HG03039 (cell line): ENCODE measurements around the gene C14orf132.

Experiments
- ATAC-seq: cut with Tn5 transposase; IDR thresholded peaks from one replicate; pipeline ENCODE4 v1.9.1; 2021; ENCODE audit warnings: mild to moderate bottlenecking, moderate library complexity; ENCODE audit not compliant: unreplicated experiment

Gene C14orf132

DNA sequence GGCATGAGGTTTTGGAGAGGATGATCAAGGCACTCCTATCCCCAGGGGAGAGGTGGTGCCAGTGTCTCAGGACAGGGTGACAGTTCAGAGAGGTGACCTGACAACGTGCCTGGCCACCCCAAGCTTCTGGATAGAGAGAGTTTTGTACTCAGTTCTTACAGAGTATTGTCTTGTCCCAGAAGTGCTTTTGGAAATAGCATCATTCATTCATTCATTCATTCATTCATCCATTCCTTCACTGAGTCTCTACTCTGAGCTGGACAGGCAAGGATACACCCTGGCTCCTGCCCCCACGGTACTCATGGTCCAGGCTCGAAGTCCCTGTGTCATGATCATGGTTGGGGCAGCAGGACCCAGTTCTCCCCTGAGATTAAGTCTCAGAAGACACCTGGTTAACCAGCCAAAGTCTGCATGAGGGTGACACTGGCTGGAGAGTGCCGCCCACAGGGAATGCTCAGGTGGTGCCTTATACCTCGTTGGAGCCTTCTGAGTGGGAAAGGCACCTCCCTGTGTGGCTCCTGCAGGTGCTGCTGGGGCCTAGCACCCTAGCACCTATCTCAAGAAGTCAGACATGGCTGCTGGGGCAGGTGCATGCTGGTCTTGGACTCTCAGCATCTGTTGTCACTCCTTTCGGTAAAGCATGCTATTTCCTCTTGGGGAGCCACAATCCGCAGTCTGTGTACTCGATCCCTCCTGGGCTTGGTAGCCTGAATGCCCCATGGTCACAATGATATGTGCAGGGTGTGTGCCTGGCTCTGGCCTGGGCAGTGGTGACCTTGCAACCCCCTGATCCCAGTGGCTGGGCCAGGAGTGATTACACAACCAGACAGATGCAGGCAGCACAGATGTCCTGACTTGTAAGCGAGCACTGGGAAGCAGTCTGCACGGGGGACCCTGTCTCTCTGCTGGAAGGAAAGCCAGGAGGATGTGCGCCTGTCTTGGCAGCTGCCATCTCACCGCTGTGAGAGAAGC lies 57.8 kb downstream of the C14orf132 start:
- ATAC-seq, result no peak

DNA sequence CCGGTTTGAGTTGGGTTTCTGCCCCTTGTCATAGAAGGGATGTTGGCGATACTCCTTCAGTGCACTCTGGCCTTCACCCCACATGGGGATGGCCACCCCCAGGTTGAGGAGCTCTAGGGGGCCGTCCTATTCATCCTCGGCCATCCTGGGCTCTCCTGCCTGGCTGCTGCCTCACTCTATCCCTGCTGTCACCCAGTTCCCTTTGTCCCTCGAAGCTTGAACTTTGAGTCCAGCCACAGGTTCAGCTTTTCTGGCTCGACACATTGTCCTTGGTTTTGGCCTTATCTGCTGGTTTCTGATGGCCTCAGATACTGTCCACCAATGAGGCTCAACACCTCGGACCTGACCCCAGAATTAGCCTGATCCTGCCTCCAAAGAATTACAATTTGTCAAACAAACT lies 58.6 kb downstream of the C14orf132 start:
- ATAC-seq, result no peak

DNA sequence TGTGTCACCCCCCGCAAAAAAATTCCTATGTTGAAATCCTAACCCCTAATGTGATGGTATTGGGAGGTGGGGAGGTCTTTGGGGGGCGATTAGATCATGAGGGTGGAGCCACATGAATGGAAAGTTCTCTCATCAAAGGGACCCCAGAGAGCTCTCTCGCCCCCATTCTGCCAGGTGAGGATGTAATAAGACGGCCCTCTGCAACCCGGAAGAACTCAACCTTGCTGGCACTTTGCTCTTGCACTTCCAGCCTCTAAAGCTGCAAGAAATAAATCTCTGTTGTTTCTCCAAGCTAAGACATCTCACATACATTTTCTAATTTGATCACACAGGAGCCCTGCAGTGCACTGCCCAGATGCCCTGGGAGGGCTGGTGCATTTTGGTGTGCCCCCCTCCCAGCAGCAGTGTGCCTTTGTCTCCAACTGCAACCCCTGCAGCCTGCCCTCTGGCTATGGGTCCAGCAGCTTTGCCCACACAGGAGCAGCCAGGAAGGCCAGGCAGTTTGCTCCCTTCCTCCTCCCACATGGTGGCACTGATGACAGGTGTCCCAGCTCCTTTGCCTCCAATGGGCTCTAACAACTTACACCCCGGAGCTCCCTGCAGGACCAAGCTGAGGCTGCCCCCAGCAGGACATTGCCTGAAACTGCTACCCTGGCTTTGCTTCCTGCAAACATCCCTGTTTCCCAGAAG lies 59.3 kb downstream of the C14orf132 start:
- no peak for ATAC-seq

DNA sequence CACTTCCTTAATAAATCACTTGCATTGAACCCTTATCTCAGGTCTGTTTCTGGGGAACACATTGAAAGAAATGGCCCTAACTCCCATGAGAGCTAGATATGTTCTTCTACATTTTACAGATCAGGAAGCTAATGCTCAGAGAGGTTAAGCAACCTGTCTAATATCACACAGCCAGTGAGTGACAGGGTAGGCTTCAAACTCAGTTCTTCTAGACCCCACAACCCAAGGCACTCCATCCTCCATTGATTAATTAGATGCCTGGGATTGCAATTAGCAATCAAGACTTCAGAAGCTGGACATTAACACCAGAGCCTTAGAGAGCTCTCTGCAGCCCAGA lies 59.8 kb downstream of the C14orf132 start:
- no peak for ATAC-seq

DNA sequence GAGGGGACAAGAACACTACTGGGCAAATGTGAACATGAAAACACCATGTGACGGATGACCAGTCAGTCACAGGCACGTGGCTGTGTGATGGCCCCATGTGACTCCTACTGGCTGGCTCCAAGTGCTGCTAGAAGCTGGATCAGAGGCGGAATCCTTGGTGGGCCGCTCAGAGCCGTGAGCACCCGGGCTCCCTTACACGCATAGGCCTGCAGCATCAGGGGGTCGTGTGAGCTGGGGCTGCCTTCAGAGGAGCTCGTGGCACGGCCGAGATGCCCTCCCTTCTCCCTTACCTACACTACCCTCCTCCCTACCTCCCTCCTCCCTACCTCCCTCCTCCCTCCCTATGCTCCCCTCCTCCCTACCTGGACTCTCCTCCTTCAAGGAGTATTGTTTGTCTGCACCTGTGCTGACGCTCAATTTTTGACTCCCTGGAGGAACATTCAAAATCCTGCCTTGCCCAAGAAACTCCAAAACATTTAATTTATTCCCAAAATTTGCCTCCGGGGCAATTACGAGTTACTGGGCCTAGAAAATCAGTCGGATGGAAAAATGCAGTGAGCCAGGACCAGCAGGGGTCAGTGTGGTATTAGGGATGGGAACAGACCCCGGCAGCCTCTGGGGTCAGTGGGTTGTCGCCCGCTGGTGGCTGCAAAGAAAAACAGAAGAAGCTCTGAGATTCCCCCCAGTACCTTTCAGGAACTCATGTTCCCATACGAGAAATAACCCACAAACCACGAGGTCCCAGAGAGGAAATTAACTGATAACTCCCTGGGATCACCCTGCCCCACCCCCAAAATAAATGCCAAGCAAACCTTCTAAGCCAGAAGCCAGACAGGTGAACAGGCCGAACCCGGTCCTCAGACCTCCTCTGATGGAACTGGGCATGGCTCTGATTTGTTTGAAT lies 61.3 kb downstream of the C14orf132 start:
- ATAC-seq, result no peak

DNA sequence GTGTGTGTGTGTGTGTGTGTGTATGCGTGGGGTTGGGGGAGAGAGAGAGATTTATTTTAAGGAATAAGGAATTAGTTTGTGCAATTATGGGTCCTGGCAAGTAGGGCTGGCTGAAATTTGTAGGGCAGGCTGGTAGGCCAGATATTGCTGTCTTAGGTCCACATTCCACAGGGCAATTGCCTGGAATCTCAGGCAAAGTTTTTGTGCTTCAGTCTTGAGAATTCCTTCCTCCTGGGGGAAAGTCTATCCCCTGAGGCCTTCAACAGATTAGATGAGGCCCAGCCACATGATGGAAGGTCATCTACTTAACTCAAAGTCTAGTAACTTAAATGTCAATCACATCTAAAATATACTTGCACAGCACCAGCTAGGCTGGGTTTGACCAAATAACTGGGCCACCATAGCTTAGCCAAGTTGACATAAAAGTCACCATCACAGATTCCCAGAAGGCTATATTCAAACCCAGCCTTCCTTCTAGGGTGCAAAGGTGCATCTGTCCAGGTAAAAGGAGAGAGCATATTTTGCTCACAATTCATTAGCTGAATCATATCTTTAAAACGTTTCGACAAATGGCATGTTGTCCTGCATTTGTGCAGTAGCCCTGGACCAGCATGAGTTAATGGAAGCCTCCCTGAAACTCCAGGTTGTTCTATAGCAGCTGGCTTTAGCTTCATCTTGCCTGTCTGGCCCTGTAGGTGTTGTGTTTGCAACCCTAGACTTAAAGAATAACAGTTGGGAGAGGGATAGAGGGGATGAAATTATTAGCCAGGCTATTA lies 63.1 kb downstream of the C14orf132 start:
- ATAC-seq, result no peak

DNA sequence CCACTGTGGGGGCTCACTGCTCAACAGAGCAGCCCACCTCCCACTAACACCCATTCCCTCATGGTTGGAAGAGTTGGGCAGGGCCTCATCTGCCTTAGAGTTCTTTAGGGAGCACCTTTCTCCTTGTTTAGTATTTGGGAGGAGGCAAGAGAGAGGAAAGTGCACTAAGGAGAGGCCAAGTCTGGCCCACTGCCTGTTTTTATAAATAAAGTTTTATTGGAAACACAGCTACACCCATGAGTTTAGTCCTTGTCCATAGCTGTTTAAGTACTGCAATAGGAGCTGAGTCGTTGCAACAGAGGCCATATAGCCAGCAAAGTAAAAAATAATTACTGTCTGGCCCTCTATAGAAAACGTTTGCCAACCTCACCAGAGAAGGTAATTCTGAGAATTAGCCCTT lies 63.9 kb downstream of the C14orf132 start:
- no peak for ATAC-seq

DNA sequence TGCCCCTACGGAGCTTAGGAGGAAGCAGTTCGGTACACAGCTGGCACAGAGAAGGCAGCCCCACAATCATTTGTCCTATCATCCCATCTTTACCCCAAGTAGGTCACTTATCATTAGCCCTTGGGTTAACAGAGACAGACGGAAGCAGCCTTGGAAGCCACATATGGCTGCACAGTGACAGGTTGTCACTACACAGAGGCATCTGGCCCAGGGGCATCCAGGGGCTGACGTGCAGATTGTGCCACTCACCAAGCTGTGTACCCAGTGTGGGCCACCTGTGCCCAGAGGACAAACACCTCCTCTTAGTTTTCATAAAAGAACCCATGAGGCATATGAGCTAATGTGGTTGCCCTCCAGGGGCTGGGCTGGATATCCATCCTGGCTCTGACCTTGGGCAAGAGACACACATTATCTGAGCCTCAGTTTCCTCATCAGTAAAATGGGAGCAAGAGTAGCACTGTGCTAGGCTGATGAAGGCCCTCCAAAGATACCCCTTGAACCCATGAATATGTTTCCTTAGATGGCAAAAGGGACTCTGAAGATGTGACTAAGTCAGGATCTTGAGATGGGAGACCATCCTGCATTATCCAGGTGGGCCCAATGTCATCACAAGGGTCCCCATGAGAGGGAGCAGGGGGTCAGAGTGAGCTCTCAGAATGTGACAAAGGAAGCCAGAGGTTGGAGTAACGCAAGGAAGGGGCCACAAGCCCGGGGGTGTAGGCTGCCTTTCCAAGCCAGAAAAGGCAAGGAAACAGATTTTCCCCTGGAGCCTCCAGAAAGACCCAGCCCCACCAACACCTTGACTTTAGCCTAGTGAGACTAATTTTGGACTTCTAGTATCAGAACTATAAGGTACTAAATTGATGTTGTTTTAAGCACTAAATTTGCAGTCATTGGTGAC lies 64.6 kb downstream of the C14orf132 start:
- ATAC-seq, result no peak

DNA sequence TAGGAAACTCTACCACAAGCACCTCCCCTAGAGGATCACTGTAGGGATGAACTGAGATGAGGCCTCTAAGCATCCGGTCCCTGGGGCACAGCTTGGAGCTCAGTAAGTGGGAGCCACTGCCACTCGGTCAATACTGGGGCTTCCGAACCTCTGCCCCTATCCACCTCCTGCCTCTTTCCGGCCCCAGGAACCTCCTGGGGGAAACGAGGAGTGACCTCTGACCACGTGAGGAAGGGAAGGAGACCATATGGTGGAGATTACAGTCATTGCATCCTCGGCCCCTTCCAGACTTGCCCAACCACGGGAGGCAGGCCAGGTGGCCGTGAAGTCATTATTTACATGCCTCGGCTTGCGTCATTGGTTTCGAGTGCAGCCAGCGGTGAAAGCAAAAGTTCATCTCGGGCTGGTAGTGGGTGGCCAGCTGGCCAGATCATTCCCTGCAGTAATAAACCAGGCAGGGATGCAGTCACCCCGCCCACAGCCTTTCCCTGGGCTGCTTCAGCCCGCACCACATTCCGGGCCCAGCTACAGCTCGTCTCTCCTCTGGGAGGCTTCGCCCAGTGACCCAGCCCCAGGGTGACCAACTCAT lies 65.4 kb downstream of the C14orf132 start:
- ATAC-seq, result no peak

DNA sequence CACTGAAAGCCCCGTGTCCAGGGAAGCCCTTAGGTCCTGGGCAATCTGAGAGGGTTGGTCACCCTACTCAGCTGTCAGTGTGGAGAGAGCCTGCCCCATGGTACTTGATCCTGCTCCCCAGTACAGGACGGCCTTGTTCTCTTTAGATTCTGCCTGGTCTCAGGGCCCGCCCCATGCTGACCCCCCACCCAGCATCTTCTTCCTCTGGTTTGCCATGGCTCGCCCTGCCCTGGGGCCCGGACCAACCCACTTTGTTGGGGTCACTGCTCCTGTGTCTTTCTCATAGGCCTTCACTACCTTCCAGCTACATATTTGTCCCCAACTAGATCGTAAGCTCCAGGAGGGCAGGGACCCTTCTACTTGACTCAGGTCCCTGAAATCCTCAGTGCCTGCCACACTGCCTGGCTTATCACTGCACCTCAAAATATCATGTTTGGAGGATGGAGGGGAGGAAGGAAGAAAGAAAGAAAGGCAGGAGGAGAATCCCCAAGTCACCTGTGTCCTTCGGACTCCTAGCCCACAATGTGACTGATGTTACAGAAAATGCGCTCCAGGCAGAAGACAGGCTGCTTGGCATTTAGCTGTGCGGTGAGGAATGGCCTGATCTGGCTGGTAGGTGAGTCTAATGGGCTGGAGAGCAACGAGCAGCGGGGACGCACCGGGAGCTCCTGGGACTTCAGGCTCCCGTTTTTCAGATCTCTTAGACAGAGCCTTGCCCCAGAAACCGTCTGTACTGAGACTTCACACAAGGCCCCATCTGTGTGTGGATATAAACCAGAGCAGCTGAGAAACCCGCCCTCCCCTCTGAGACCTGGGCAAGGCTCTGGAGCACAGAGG lies 66.1 kb downstream of the C14orf132 start:
- ATAC-seq, result no peak

DNA sequence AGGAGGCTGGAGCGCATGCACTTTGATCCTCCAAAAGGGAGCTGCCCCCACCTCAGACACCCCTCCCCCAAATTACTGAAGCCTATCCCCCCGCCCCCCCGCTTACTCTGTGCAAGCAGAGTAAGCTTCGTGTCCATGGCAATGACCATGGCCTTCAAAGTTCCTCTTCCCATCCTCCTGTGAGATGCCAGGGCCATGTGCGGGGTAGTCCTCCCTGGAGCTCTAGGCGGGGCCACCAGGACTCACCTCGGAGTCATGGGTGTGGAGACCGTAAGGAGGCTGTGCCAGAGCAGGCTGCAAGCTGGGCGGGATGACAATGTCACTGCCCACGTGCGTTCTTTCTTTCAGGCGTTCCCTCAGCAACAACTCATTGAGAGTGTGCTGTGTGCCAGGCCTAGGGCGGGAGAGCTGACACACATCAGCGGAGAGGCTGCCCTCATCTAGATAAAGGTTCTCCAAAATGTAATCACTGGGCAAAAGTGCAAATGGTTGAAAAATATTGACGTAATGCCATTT lies 66.8 kb downstream of the C14orf132 start:
- ATAC-seq, result no peak

DNA sequence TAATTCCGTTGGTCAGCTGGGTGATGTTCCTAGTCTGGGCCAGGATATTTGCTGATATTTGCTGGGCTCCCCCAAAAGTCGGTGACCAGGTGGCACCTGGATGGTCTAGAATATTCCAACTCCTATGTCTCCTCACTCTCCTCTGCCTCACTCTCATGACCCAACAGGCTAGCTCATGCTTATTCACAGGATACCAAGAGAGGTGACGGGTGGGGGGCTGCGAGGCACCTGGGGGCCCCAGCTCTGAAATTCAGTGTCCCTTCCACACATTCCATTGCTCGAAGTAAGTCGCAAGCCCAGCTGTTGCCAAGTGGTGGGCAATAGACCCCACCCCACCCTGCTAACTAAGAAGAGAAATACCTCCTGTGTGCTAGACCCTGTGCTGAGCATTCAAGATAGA lies 67.7 kb downstream of the C14orf132 start:
- no peak for ATAC-seq

DNA sequence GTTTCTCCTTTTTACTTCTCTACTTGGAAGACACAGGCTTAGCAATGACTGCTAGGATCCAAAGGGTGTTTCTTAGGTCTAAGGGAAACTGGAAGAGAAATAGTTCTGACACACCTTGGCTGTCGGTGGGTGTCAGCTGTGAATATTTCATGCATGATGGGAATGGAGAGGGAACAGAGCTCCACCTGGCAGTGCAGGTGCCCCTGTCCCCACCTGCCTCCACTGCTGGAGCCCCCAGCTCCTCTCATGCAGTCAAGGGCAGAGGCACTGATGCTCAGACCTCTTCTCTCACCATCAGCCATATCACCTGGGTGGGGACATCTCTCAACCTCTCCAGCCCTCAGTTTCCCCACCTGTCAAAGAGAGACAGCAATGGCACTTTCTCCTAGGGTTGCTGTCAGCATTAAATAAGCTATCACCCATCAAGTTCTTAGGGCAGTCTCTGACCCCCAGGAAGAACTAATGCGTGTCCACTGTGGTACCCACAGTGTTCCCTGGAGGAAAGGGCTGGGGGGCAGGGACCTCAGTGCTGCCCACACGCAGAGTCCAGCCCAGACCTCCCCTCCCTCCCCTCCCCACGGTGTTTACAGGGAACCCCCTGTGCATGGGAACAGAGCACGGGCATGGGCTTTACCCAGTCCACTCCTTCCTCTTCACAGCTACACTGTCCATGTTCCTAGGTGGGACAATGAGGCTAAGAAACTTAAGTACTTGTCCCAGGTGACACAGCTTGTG lies 69.1 kb downstream of the C14orf132 start:
- no peak for ATAC-seq

DNA sequence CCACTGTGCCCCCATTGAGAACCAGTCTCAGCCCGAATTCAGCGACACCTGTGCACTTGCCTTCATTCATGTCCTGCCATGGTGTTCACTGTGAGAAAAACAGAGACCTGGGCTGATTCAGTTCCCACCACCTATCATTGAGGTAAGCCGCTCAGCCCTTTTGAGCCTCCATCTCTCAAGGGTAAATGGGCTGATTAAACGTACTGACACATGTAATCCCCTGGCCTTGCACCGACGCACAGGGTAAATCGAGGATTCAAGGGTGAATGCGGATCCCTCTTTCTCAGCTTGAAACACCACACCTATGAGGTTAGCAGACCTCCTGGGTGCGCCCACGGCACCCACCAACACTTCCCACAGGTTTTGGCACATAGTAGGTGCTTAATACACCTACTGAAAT lies 69.7 kb downstream of the C14orf132 start:
- ATAC-seq, result no peak

DNA sequence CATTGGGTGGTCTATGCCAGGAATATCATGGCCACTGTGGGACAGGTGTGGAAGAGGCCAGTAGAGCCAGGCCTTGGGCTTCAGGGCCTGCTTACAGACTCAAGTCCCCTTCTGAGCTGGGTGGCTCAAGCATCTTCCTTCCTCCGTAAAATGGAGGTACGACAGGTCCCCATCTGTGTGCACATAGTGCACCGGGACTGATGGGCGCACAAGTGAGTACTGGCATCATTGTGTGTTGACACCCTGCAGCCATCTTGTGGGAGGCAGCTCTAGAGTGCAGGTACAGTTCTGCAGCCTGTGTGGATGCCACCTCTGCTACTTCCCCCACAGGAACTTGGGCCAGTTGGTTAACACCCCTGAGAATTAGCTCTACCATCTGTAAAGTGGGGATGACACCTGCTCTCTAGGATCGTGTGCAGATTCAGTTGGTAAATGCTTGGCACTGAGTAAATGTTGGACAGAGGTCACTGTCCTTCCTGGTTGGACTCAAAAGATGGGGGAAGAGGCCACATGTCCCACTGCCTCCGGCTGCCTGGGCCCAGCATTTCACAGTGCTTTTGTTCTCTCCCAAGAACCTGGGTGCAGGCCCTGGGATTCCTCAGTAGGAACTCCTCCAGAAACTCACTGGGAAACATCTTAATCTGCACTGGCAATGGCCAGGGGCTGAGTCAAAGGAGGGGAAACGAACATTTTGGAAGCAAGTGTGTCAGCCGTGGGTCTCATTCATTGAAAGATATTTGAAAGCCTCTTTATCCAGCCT lies 70.6 kb downstream of the C14orf132 start:
- ATAC-seq, result no peak

DNA sequence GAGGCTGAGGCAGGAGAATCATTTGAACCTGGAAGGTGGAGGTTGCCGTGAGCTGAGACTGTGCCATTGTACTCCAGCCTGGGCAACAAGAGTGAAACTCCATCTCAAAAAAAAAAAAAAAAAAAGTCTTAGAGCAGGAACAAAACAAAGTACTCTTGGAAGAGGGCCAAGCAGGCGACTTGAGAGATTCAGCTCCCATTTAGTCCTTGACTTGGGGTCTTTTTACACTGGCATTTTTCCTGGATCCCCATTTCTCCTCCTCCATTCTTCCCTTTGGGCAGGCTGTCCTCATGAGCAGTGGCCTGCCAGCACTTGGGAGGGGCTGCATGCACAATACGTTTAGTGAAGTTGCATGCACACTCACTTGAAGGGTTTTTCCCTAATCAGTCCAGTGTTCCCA lies 72.9 kb downstream of the C14orf132 start:
- no peak for ATAC-seq

DNA sequence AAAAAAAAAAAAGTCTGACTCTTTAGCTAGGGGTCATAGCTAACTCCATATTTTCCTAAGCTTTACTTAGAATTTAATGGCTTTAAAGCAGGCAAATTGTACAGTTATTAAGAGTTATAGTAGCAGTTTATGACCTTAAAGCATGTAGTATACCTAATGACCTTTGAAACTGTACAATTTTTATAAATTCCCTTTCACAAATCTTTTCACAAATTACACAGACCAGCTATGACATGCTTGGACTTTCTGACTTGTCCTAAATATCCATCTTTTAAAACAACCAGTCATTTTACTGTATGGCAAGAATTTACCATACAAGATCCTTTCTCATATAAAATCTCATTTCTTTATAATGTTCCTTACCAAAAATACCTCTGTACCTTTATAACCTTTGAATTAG lies 74.8 kb downstream of the C14orf132 start:
- ATAC-seq, result no peak
